Parathyroid adenoma (tissue), 2 donors: ENCODE data around the gene ZNF621.

ENCODE experiments used
- H2AFZ ChIP-seq: fragments of 300-600 bp; sonication (generic); one replicate; pipeline ENCODE4 v1.7.0; 2017; ENCODE audit warnings: antibody characterized with exemption, mild to moderate bottlenecking
- H3K27ac ChIP-seq: fragments of 300-600 bp; sonication (generic); one replicate; pipeline ENCODE4 v1.7.0; 2017
- H3K27me3 ChIP-seq: fragments of 300-600 bp; sonication (generic); one replicate; pipeline ENCODE4 v1.7.0; 2017; ENCODE audit warnings: low read length; ENCODE audit not compliant: control insufficient read depth, insufficient read depth
- H3K36me3 ChIP-seq: fragments of 300-600 bp; sonication (generic); one replicate; pipeline ENCODE4 v1.7.0; 2017; ENCODE audit warnings: low read length; ENCODE audit not compliant: control insufficient read depth, insufficient read depth
- H3K4me1 ChIP-seq: fragments of 300-600 bp; sonication (generic); one replicate; pipeline ENCODE4 v1.7.0; 2017; ENCODE audit warnings: control low read depth
- H3K4me2 ChIP-seq: fragments of 300-600 bp; sonication (generic); one replicate; pipeline ENCODE4 v1.7.0; 2017; ENCODE audit warnings: low read length
- H3K4me3 ChIP-seq: fragments of 300-600 bp; sonication (generic); one replicate; pipeline ENCODE4 v1.7.0; 2017; ENCODE audit warnings: low read depth, low read length
- H3K79me2 ChIP-seq: fragments of 300-600 bp; sonication (generic); one replicate; pipeline ENCODE4 v1.7.0; 2017; ENCODE audit warnings: control low read depth
- H3K9ac ChIP-seq: fragments of 300-600 bp; sonication (generic); one replicate; pipeline ENCODE4 v1.7.0; 2017; ENCODE audit warnings: mild to moderate bottlenecking
- H3K9me3 ChIP-seq: fragments of 300-600 bp; sonication (generic); one replicate; pipeline ENCODE4 v1.7.0; 2017; ENCODE audit warnings: low read length; ENCODE audit not compliant: control insufficient read depth
- CTCF ChIP-seq: fragments of 300-600 bp; sonication (generic); IDR thresholded peaks from one replicate; pipeline ENCODE4 v1.7.0; 2017; ENCODE audit warnings: antibody characterized with exemption, mild to moderate bottlenecking
- donor health status: primary hyperparathyroidism.

Gene ZNF621

GRCh38 chr3:40518067-40518466 is 6.7 kb upstream of the ZNF621 start:
- TF ChIP-seq CTCF: no peak
- Histone ChIP-seq H3K79me2 (no peaks in the 10 kb centered on the region), H3K4me1 (no peaks in the 10 kb centered on the region), H3K36me3 (no peaks in the 10 kb centered on the region), H3K27ac (no peak overlapping the region), H3K9ac (no peak overlapping the region), H2AFZ (no peak overlapping the region), H3K27me3 (no peaks in the 10 kb centered on the region), H3K4me2 (no peak overlapping the region), H3K9me3 (no peaks in the 10 kb centered on the region), H3K4me3 (no peak overlapping the region)

DNA sequence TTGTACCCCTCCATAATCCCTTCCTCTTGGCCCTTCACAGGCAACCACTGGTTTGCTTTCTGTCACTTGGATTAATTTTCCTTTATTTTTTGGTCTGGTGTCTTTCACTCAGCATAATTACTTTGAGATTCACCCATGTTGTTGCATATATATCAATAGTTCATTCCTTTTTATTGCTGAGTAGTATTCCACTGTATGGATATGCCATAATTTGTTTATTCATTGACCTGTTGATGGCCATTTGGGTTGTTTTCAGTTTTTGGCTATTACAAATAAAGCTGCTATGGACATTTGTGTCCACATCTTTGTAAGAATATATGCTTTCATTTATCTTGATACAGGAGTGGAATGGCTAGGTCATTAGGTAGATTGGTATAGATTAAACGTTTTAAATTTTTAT is 5.9 kb upstream of the ZNF621 start:
- H3K9me3 ChIP-seq: no peaks in the 10 kb centered on the region
- peaks cover 2% of the 10 kb centered on the region for H3K4me1 ChIP-seq
- H2AFZ ChIP-seq: no peak overlapping the region
- no peak overlapping the region for H3K4me2 ChIP-seq
- H3K9ac ChIP-seq: no peak overlapping the region
- no peaks in the 10 kb centered on the region for H3K27me3 ChIP-seq
- H3K4me3 ChIP-seq: no peak overlapping the region
- no peak overlapping the region for H3K27ac ChIP-seq
- no peaks in the 10 kb centered on the region for H3K36me3 ChIP-seq
- no peaks in the 10 kb centered on the region for H3K79me2 ChIP-seq
- no peak for TF ChIP-seq CTCF

DNA sequence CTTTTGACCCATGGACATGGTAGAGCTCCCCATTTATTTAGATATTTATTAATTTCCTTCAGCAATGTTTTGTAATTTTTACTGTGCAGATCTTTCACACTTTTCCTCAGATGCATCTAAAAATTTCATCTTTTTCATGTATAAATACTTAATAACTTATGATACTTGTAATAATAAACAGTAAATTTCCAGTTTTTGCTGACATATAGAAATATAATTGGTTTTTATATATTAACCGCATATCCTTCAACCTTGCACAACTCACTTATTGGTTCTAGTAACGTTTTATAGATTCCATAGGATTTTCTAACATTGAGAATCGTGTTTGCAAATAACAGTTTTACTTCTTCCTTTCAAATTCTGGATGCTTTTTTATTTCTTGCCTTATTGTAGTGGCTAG is 3.5 kb upstream of the ZNF621 start:
- Histone ChIP-seq H3K27ac (no peak overlapping the region), H3K79me2 (peaks cover 3% of the 10 kb centered on the region), H3K36me3 (no peaks in the 10 kb centered on the region), H3K9ac (no peak overlapping the region), H3K4me1 (peaks cover 8% of the 10 kb centered on the region), H3K9me3 (no peaks in the 10 kb centered on the region), H2AFZ (no peak overlapping the region), H3K4me3 (no peak overlapping the region), H3K27me3 (no peaks in the 10 kb centered on the region), H3K4me2 (no peak overlapping the region)
- TF ChIP-seq CTCF: no peak

DNA sequence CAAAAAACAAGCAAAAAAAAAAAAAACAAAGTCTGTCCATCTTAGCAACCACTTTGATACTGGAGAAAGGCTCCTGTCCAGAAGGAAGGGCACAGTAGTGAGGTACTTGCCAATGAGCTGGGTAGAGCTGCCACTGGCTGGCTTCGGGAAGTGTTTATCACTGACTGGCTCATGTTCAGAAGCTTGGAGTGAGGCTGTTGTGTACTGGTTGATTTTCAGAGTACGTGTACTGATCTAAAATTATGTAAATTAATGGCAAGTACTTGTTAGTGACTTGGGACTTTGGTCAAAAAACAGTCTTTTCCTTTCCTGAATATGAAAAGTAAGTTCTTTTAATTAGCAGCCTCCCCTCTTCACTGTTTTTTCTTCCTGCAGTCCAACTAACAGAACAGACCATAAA is 979 bp upstream of the ZNF621 start:
- TF ChIP-seq CTCF: no peak
- H3K4me3 ChIP-seq: peak overlapping the region; percentile 76
- H3K9ac ChIP-seq: peak overlapping the region; percentile 81
- H3K79me2 ChIP-seq: peaks cover 3% of the 10 kb centered on the region
- no peaks in the 10 kb centered on the region for H3K27me3 ChIP-seq
- peak overlapping the region; percentile 82 for H3K4me2 ChIP-seq
- H3K36me3 ChIP-seq: no peaks in the 10 kb centered on the region
- peak overlapping the region; percentile 88 for H3K27ac ChIP-seq
- peaks cover 8% of the 10 kb centered on the region for H3K4me1 ChIP-seq
- peak overlapping the region; percentile 98 for H2AFZ ChIP-seq
- no peaks in the 10 kb centered on the region for H3K9me3 ChIP-seq

DNA sequence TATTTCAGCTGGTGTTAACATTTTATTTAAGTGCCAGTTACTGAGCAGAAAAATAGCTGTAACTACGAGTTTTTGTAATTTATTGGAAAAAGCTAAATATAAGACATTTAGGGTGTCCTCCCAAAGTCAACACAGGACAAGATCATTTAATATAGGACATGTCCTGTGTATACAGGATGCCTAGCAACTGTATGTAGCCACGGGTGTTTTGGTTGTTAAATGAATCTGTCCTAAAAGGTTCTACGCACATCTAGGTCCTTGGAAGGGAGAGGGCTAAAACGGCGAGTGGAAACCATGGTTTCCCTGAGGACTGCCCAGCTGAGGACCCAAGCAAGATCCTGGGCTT is 565 bp upstream of the ZNF621 start:
- Histone ChIP-seq H3K4me2 (peak overlapping the region; percentile 82), H3K36me3 (no peaks in the 10 kb centered on the region), H3K9ac (peak overlapping the region; percentile 81), H3K27ac (peak overlapping the region; percentile 88), H3K9me3 (no peaks in the 10 kb centered on the region), H3K79me2 (peaks cover 3% of the 10 kb centered on the region), H3K4me1 (peaks cover 8% of the 10 kb centered on the region), H3K4me3 (peak overlapping the region; percentile 76), H2AFZ (peak overlapping the region; percentile 98), H3K27me3 (no peaks in the 10 kb centered on the region)
- TF ChIP-seq CTCF: no peak
